SW480 (cell line): ENCODE results near the gene STPG2.
A peak's percentile ranks its signal among the peaks of the same experiment; 100 is the strongest.

Experiments
- DNase-seq: peaks from one replicate; pipeline ENCODE4 v3.0.0-alpha.2; 2016; ENCODE audit warnings: low spot score

STPG2 gene

GRCh38 chr4:97812768-97813167 is 330.5 kb downstream of the STPG2 start:
- no peak for DNase-seq

- DNase-seq, result no peak
Observed at GRCh38 chr4:97786306-97786920, 356.9 kb downstream of the STPG2 start.

GRCh38 chr4:97778174-97778573 is 365.1 kb downstream of the STPG2 start:
- DNase-seq, result no peak

- DNase-seq, result no peak
Observed at GRCh38 chr4:97774347-97774989, 368.8 kb downstream of the STPG2 start.

- no peak for DNase-seq
Observed at GRCh38 chr4:97770222-97770621, 373.1 kb downstream of the STPG2 start.

DNA sequence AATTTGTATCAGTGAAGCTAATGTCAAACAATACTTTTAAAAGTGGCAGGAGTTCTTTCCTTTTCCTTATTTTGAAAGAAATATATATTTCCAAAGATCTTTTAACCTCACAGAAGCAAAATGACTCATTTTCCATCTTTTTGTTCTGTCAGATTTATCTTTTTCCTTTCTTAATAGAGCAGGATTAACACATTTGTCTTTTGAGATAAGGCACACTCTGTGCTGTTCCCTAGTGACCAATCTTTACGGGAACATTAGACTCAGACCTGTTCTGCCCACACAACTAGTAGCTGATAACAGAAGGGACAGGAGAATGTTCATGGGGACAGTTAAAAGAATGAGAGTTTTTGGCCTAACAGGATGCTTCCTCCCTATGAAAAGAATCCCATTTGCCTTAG is 381.2 kb downstream of the STPG2 start:
- no peak for DNase-seq

GRCh38 chr4:97761445-97762114 is 381.7 kb downstream of the STPG2 start:
- no peak for DNase-seq

DNA sequence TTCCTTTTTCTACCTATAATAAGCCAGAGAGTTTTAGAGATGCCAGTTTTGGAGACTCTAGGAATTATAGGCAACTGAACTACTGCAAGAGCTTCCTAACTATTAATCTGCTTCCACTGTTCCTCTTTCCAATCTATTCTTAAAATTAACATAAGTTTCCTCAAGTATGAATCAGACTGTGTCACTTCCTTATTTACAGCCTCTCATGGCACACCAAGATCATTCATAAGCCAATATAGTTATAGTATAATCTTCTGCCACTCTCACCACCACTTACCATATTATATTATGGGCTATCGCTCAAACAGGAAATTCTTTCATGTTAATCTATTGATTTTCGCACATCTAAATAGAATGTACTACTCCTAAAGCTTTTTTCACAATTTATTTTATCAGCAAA is 383.5 kb downstream of the STPG2 start:
- no peak for DNase-seq

- no peak for DNase-seq
Observed at GRCh38 chr4:97752599-97752998, 390.7 kb downstream of the STPG2 start.

DNA sequence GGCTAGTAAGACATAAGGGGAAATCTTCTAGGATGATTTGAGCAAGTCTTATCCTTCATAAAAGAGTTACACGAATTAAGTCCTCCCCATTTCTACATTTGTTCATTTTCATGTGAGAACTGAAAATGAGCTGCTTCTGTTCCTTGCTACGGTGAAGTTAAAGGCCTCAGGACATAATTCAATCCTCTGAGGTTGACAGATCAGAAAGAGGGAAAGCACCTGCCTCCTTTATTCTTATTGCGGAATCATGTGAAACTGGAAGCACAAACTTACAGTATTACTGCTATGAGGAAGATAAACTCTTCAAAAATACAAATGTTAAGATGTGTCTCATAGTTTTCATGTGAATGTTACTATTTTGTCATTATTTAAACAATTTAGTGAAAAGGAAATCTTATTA is 395.3 kb downstream of the STPG2 start:
- no peak for DNase-seq

GRCh38 chr4:97720869-97721432 is 422.3 kb downstream of the STPG2 start:
- DNase-seq, result peak; percentile 3

DNA sequence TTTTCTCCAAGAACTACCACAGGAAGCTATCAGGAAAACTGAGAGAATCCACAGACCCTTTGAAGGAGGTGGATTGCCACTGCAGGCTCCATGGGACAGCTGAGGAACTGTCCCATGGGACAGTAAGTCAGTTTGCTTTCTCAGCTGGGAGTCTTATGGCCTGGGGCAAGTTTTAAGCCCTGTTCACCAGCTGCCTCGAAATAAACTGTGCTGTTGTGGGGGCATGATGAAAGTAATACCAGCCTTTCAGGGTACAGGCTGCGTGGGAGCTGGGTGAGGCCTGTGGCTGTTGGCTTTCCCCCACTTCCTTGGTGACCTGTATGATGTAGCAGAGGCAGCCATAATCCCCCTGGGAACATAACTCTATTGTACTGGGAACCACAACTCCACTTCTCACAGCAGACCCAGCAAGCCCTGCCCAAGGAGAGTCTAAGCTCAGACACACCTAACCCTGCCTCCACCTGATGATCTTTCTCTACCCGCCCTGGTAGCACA is 452.1 kb downstream of the STPG2 start:
- DNase-seq, result no peak

GRCh38 chr4:97670703-97671269 is 472.5 kb downstream of the STPG2 start:
- no peak for DNase-seq

DNA sequence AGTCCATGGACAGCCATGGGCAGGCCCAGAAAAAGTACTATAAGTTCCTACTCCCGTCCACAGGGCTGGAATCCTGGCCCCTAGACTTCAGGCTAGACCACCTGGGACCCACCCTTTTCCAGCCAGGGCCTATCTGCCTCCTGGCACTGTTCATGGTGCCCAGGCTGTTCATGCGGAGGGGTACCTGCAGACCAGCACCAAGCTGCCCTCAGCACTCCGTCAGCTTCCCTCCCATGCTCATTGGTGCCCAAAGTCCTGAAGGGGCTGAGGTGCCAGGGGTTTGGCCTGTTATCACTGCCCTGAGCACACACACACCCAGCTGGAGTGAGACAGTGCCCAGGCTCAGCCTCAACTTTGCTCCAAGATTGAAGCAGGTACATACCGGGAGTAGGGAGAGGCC is 477.7 kb downstream of the STPG2 start:
- no peak for DNase-seq

GRCh38 chr4:97664741-97665140 is 478.5 kb downstream of the STPG2 start:
- DNase-seq, result no peak

- DNase-seq, result no peak
Observed at GRCh38 chr4:97662133-97662532, 481.1 kb downstream of the STPG2 start.

GRCh38 chr4:97656044-97656720 is 487.1 kb downstream of the STPG2 start:
- DNase-seq, result no peak

DNA sequence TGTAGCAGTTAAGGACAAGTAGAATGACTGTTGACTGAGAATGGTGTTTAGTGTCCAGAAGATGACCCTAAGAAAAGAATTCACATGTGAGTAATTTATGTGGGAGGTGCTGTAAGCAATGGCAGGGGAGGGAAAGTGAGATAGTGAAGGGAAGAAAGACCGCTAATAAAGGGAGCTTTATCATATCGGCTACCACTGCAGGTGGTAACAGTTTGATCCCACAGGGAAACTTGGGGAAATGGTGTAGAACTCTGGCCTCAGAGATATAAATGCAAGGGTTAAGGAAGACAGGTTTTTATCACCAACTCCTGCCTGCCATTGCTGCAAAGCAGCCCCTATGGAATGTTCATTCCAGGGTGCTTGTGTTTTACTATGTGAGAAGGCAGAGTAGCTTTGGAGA is 489.6 kb downstream of the STPG2 start:
- DNase-seq, result no peak

DNA sequence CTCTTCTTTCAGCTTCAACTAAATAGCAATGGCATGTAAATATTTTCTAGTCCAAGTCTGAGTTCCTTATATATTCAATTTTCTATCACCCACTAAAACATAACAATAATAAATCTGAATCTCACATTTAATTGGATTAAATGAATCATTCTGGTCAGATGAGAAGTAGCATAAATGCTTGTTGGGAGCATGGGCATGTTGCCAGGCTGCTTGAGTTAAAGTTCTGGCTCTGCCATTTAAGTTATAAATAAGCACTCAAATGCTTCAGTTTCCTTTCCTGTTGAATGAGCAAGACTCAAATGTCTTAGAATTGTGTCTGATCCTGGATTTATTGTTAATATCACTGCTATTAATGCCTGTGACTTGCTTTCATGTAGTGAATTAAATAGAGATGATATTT is 496.3 kb downstream of the STPG2 start:
- DNase-seq, result no peak

GRCh38 chr4:97645071-97645821 is 498.0 kb downstream of the STPG2 start:
- no peak for DNase-seq

DNA sequence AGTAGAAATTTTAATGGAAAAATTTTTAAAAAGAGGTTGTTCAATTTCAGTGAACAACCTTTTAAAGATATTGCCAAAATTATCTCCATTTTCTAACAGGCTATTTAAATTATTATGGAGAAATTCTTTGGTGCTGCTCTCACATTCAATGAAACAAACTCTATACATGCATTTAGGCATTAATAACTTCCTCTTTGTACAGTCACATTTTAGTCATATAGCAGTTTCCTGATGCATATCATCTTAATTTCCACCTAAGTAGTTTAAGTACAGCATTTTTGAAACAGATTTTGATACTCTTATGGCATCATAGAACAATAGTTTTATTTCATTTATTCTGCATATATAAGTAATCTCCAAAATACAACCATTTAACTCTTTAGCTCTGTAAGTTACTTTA is 500.1 kb downstream of the STPG2 start:
- no peak for DNase-seq
